Measurements from ENCODE around the gene FREM2. TPM values are rescaled to one million over a fixed set of nuclear protein-coding genes. Genes with fewer than 3 reads are reported as not detected.

The FREM2 gene
- total and polyA plus RNA-seq, 2 donors (not counting 3 experiments of a cell fraction or from before 2014, with no cell fraction given): under 0.01 TPM; not detected in 1

DNA sequence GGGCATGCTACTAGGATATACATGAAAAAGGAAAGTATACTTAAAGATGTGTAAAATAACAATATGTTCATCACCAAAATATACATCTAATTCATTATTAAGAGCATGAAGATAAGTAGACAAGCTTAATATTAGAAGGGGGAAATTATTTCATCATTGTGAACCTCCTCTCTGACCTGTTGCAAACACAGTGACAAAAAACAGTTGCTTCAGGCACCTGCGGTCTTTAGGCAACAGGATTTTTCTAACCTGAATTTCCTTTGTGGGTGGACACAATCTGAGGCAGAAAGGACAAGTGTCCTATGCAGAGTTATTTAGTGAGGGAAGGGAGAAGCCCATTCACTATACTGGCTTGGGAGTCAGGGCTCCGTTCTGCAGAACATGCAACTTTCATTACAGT lies 6.3 kb downstream of the FREM2 start:
- intact Hi-C loops (cut with micrococcal nuclease) (no loop called here), dilution Hi-C loops (cut with MboI; ENCODE audit: extremely low pct_ligation_motif_present, low sequenced_read_pairs) (no loop called here)
- Histone ChIP-seq H3K9me1 (replicated peaks; ENCODE audit: control insufficient read depth, extremely low read depth, insufficient read depth, low read length) (no peaks in the 10 kb centered on the region), H3K4me2 (ENCODE audit: insufficient read depth, low read length) (no peak overlapping the region), H3K27me3 (ENCODE audit: control insufficient read depth in 2 of 2, insufficient read depth in 2 of 2, low read length in 2 of 2) (peaks cover 2% of the 10 kb centered on the region in 2 experiments), H3K9ac (replicated peaks; ENCODE audit: extremely low read depth, insufficient read depth, low read length) (no peak overlapping the region), H3K27ac (ENCODE audit: insufficient read depth, low read depth, low read length) (no peak overlapping the region), H3K9me3 (replicated peaks; ENCODE audit: control insufficient read depth, insufficient read depth, low read length) (no peaks in the 10 kb centered on the region), H2AFZ (ENCODE audit: low read depth, low read length) (no peak overlapping the region), H4K20me1 (replicated peaks; ENCODE audit: control insufficient read depth, extremely low read depth, insufficient read depth, low read length) (no peaks in the 10 kb centered on the region), H3K36me3 (ENCODE audit: control insufficient read depth in 2 of 2, extremely low read depth in 1 of 2, insufficient read depth in 2 of 2, low read length in 2 of 2) (no peaks in the 10 kb centered on the region), H3K79me2 (ENCODE audit: control insufficient read depth, insufficient read depth, low read length) (no peaks in the 10 kb centered on the region), H3K4me1 (ENCODE audit: control insufficient read depth, extremely low read depth, insufficient read depth, low read length) (no peaks in the 10 kb centered on the region), H3K4me3 (replicated peaks in 1 of 3; ENCODE audit: insufficient read depth in 1 of 3, low read depth in 1 of 3, low read length in 3 of 3) (no peak overlapping the region)
- ChIA-PET POLR2A (no interaction called here), CTCF (no interaction called here)
- DNase-seq (ENCODE audit: low read depth, low spot score) (no peak), FAIRE-seq (no peak)
- TF ChIP-seq POLR2AphosphoS5 (IDR thresholded peaks at IDR 0.05; ENCODE audit: insufficient read depth, low read depth, low read length): no peak
- TF ChIP-seq JUN (IDR thresholded peaks at IDR 0.05; ENCODE audit: borderline replicate concordance, insufficient read depth, insufficient read length, low read depth): no peak
- no peak for TF ChIP-seq GATA2 (IDR thresholded peaks at IDR 0.05; ENCODE audit: insufficient read depth, insufficient read length, low read depth, low read length)
- TF ChIP-seq MYC (IDR thresholded peaks at IDR 0.05; ENCODE audit: low read depth, low read length): no peak
- TF ChIP-seq EZH2 (IDR thresholded peaks at IDR 0.05; ENCODE audit: borderline replicate concordance, low read depth, low read length, severe bottlenecking): no peak
- TF ChIP-seq, protein P1, sequence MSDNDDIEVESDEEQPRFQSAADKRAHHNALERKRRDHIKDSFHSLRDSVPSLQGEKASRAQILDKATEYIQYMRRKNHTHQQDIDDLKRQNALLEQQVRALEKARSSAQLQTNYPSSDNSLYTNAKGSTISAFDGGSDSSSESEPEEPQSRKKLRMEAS (IDR thresholded peaks at IDR 0.05; ENCODE audit: insufficient read depth, insufficient read length): no peak
- TF ChIP-seq, protein P2, sequence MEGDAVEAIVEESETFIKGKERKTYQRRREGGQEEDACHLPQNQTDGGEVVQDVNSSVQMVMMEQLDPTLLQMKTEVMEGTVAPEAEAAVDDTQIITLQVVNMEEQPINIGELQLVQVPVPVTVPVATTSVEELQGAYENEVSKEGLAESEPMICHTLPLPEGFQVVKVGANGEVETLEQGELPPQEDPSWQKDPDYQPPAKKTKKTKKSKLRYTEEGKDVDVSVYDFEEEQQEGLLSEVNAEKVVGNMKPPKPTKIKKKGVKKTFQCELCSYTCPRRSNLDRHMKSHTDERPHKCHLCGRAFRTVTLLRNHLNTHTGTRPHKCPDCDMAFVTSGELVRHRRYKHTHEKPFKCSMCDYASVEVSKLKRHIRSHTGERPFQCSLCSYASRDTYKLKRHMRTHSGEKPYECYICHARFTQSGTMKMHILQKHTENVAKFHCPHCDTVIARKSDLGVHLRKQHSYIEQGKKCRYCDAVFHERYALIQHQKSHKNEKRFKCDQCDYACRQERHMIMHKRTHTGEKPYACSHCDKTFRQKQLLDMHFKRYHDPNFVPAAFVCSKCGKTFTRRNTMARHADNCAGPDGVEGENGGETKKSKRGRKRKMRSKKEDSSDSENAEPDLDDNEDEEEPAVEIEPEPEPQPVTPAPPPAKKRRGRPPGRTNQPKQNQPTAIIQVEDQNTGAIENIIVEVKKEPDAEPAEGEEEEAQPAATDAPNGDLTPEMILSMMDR (IDR thresholded peaks at IDR 0.05; ENCODE audit: extremely low read depth in 1 of 2, insufficient read depth in 1 of 2, low read depth in 1 of 2, low read length in 2 of 2): no peak
- no peak for TF ChIP-seq POLR2A (IDR thresholded peaks at IDR 0.05; ENCODE audit: low read depth, low read length)
- TF ChIP-seq FOS (IDR thresholded peaks at IDR 0.05; ENCODE audit: borderline replicate concordance, insufficient read depth, low read length): no peak
- BruUV-seq (replicated peaks): no TSS peak

Measured in endothelial cell of umbilical vein (primary cell).